Stimulated activated naive CD8-positive, alpha-beta T cell treated with anti-CD3 and anti-CD28 coated beads, Interleukin-15, amount 100 ng/mL, for 72 hours (primary cell): Measurements from ENCODE around the gene CDH24.
A peak's percentile ranks its signal among the peaks of the same experiment; 100 is the strongest.
"Not testable (repeated sequence)": the region's sequence is repeated elsewhere in the genome, so short reads cannot be mapped to it uniquely, and the experiment has no call there.

ENCODE experiments used
- ATAC-seq: fragments of 150-1000 bp; cut with Tn5 transposase; 2 replicates; pipeline ENCODE4 v1.10.0; 2021; ENCODE audit warnings: mild to moderate bottlenecking, moderate library complexity
- DNase-seq, 2 donors: peaks; one replicate each; pipeline ENCODE4 v3.0.0; 2021 to 2022
- H3K27ac Mint-ChIP-seq, 2 donors: one replicate each; pipeline ENCODE4 v1.8.0; 2022; ENCODE audit warnings: mild to moderate bottlenecking in 2 of 2, mixed read lengths in 2 of 2, moderate library complexity in 2 of 2
- H3K27me3 Mint-ChIP-seq: one replicate; pipeline ENCODE4 v1.8.0; 2022; ENCODE audit warnings: mixed read lengths
- H3K4me1 Mint-ChIP-seq: one replicate; pipeline ENCODE4 v1.8.0; 2022; ENCODE audit warnings: mild to moderate bottlenecking, mixed read lengths
- H3K4me3 Mint-ChIP-seq, 2 donors: one replicate each; pipeline ENCODE4 v1.8.0; 2022; ENCODE audit warnings: mild to moderate bottlenecking in 2 of 2, mixed read lengths in 2 of 2, moderate library complexity in 1 of 2
- H3K9me3 Mint-ChIP-seq, 2 donors: one replicate each; pipeline ENCODE4 v1.8.0; 2022; ENCODE audit warnings: mixed read lengths in 2 of 2

The CDH24 gene

GRCh38 chr14:23025151-23025814 lies 32.0 kb downstream of the CDH24 start:
- H3K27ac Mint-ChIP-seq = peak overlapping the region; percentile 51 to 53
- no peaks in the 10 kb centered on the region for H3K27me3 Mint-ChIP-seq
- H3K4me3 Mint-ChIP-seq = peak overlapping the region; percentile 10 to 63
- no peak for DNase-seq
- H3K4me1 Mint-ChIP-seq = peaks cover 69% of the 10 kb centered on the region
- H3K9me3 Mint-ChIP-seq = no peaks in the 10 kb centered on the region
- peak; percentile 61 for ATAC-seq

GRCh38 chr14:23024612-23025075 lies 32.7 kb downstream of the CDH24 start:
- Mint-ChIP-seq H3K4me3 (peak overlapping the region in 1 of 2 donors; percentile 63), H3K27ac (peak overlapping the region in 1 of 2 donors; percentile 53)
- peak; percentile 63 for ATAC-seq

GRCh38 chr14:23023795-23024152 lies 33.5 kb downstream of the CDH24 start:
- ATAC-seq = no peak
- DNase-seq = no peak
- no peak overlapping the region for H3K4me3 Mint-ChIP-seq
- H3K27me3 Mint-ChIP-seq = no peaks in the 10 kb centered on the region
- H3K4me1 Mint-ChIP-seq = peaks cover 60% of the 10 kb centered on the region
- no peaks in the 10 kb centered on the region for H3K9me3 Mint-ChIP-seq
- H3K27ac Mint-ChIP-seq = peak overlapping the region in 1 of 2 donors; percentile 21

More at GRCh38 chr14:23024612-23025075, 32.7 kb downstream of the CDH24 start:
- Mint-ChIP-seq H3K27me3 (no peaks in the 10 kb centered on the region), H3K9me3 (no peaks in the 10 kb centered on the region), H3K4me1 (peaks cover 69% of the 10 kb centered on the region)
- no peak for DNase-seq

- Mint-ChIP-seq H3K4me3 (no peak overlapping the region), H3K9me3 (no peaks in the 10 kb centered on the region), H3K4me1 (peaks cover 55% of the 10 kb centered on the region), H3K27me3 (no peaks in the 10 kb centered on the region), H3K27ac (peak overlapping the region; percentile 21 to 77)
- no peak for DNase-seq
- ATAC-seq = no peak
These were observed 34.1 kb downstream of the CDH24 start for GRCh38 chr14:23023022-23023794.

- Mint-ChIP-seq H3K9me3 (no peaks in the 10 kb centered on the region), H3K4me1 (peaks cover 49% of the 10 kb centered on the region), H3K4me3 (no peak overlapping the region), H3K27me3 (no peaks in the 10 kb centered on the region), H3K27ac (no peak overlapping the region)
- ATAC-seq (no peak), DNase-seq (no peak)
These were observed 35.4 kb downstream of the CDH24 start for GRCh38 chr14:23021889-23022442.

- ATAC-seq (no peak), DNase-seq (no peak)
- Mint-ChIP-seq H3K4me3 (no peak overlapping the region), H3K27ac (peak overlapping the region in 1 of 2 donors; percentile 13), H3K9me3 (no peaks in the 10 kb centered on the region), H3K4me1 (peaks cover 49% of the 10 kb centered on the region), H3K27me3 (no peaks in the 10 kb centered on the region)
These were observed 35.9 kb downstream of the CDH24 start for GRCh38 chr14:23021434-23021833.

- H3K9me3 Mint-ChIP-seq = no peaks in the 10 kb centered on the region
- H3K4me3 Mint-ChIP-seq = no peak overlapping the region
- no peaks in the 10 kb centered on the region for H3K27me3 Mint-ChIP-seq
- ATAC-seq (peak; percentile 55), DNase-seq (no peak)
- no peak overlapping the region for H3K27ac Mint-ChIP-seq
- peaks cover 39% of the 10 kb centered on the region for H3K4me1 Mint-ChIP-seq
These were observed 36.9 kb downstream of the CDH24 start for GRCh38 chr14:23020143-23021128.

GRCh38 chr14:23018107-23018506 lies 39.2 kb downstream of the CDH24 start:
- Mint-ChIP-seq H3K9me3 (no peaks in the 10 kb centered on the region), H3K27me3 (no peaks in the 10 kb centered on the region), H3K4me1 (peaks cover 16% of the 10 kb centered on the region), H3K4me3 (no peak overlapping the region), H3K27ac (no peak overlapping the region)
- ATAC-seq (no peak), DNase-seq (no peak)

GRCh38 chr14:23017091-23017490 lies 40.2 kb downstream of the CDH24 start:
- ATAC-seq (no peak), DNase-seq (no peak)
- Mint-ChIP-seq H3K27ac (no peak overlapping the region), H3K27me3 (no peaks in the 10 kb centered on the region), H3K4me3 (no peak overlapping the region), H3K9me3 (no peaks in the 10 kb centered on the region), H3K4me1 (peaks cover 8% of the 10 kb centered on the region)

GRCh38 chr14:23015618-23016017 lies 41.7 kb downstream of the CDH24 start:
- Mint-ChIP-seq H3K27me3 (no peaks in the 10 kb centered on the region), H3K9me3 (no peaks in the 10 kb centered on the region), H3K4me1 (peaks cover under 1% of the 10 kb centered on the region), H3K4me3 (no peak overlapping the region), H3K27ac (peak overlapping the region in 1 of 2 donors; percentile 2)
- ATAC-seq = no peak
- DNase-seq = no peak

GRCh38 chr14:23013749-23014054 lies 43.6 kb downstream of the CDH24 start:
- not testable (repeated sequence) for H3K4me3 Mint-ChIP-seq, DNase-seq, H3K27me3 Mint-ChIP-seq, H3K27ac Mint-ChIP-seq, ATAC-seq, H3K9me3 Mint-ChIP-seq
- H3K4me1 Mint-ChIP-seq = peaks cover 15% of the 10 kb centered on the region

- Mint-ChIP-seq H3K27me3 (no peaks in the 10 kb centered on the region), H3K27ac (no peak overlapping the region), H3K4me1 (peaks cover 20% of the 10 kb centered on the region), H3K4me3 (no peak overlapping the region), H3K9me3 (no peaks in the 10 kb centered on the region)
- ATAC-seq (no peak), DNase-seq (no peak)
These were observed 44.1 kb downstream of the CDH24 start for GRCh38 chr14:23013054-23013748.

- ATAC-seq (peak; percentile 37), DNase-seq (peak; percentile 76 to 78)
- peak within 1 kb of the TSS; percentile 88 to 96 for H3K4me3 Mint-ChIP-seq
These were observed 47.2 kb downstream of the CDH24 start, which contains the start of gene C14orf93 for GRCh38 chr14:23009939-23010726. Gene C14orf93, minus strand, starts transcription at chr14:23010143. Its CDS starts 11,120 bp downstream, at chr14:22999023.

GRCh38 chr14:23009483-23009938 lies 47.8 kb downstream of the CDH24 start:
- Mint-ChIP-seq H3K4me1 (peaks cover 40% of the 10 kb centered on the region), H3K4me3 (peak overlapping the region; percentile 88 to 96), H3K27ac (peak overlapping the region; percentile 29 to 92), H3K9me3 (no peaks in the 10 kb centered on the region), H3K27me3 (no peaks in the 10 kb centered on the region)
- ATAC-seq (no peak), DNase-seq (no peak)

More at GRCh38 chr14:23009939-23010726, 47.2 kb downstream of the CDH24 start, which contains the start of gene C14orf93:
- Mint-ChIP-seq H3K4me1 (peaks cover 40% of the 10 kb centered on the region), H3K27me3 (no peaks in the 10 kb centered on the region), H3K27ac (peak within 1 kb of the TSS; percentile 77 to 92), H3K9me3 (no peaks in the 10 kb centered on the region)
